Nephron (organoid): ENCODE measurements around the gene AP2B1.

ENCODE experiments used
- H3K27ac Mint-ChIP-seq, 3 experiments: 2 replicates each; pipeline ENCODE4 v1.8.0; 2020; ENCODE audit warnings: mixed read lengths in 3 of 3, mild to moderate bottlenecking in 2 of 3, moderate library complexity in 1 of 3
- H3K27me3 Mint-ChIP-seq: 2 replicates; pipeline ENCODE4 v1.8.0; 2021; ENCODE audit warnings: low read depth, mild to moderate bottlenecking, moderate library complexity, mixed read lengths
- H3K36me3 Mint-ChIP-seq: 2 replicates; pipeline ENCODE4 v1.8.0; 2020; ENCODE audit warnings: low read depth, mixed read lengths
- H3K4me1 Mint-ChIP-seq: 2 replicates; pipeline ENCODE4 v1.8.0; 2020; ENCODE audit warnings: mixed read lengths
- H3K4me3 Mint-ChIP-seq, 3 experiments: 2 replicates each; pipeline ENCODE4 v1.8.0; 2020; ENCODE audit warnings: mild to moderate bottlenecking in 3 of 3, mixed read lengths in 3 of 3, moderate library complexity in 2 of 3
- H3K9me3 Mint-ChIP-seq: 2 replicates; pipeline ENCODE4 v1.8.0; 2020; ENCODE audit warnings: mixed read lengths
- CTCF ChIP-seq, 3 experiments: fragments of 200-600 bp; sonication (generic); IDR thresholded peaks; one replicate each; pipeline ENCODE4 v1.5.0; 2021; ENCODE audit warnings: antibody characterized with exemption in 3 of 3; ENCODE audit not compliant: unreplicated experiment in 3 of 3

The AP2B1 gene

GRCh38 chr17:35566968-35567367, 20.2 kb upstream of the AP2B1 start:
- H3K9me3 Mint-ChIP-seq = no peaks in the 10 kb centered on the region
- peak overlapping the region; percentile 92 to 95 (median 95) for H3K4me3 Mint-ChIP-seq
- H3K27ac Mint-ChIP-seq = peak overlapping the region in 2 of 3 experiments; percentile 77 to 95
- H3K36me3 Mint-ChIP-seq = peaks cover 3% of the 10 kb centered on the region
- H3K27me3 Mint-ChIP-seq = peaks cover 16% of the 10 kb centered on the region
- TF ChIP-seq CTCF (IDR thresholded peaks at IDR 0.05; ENCODE audit: unreplicated experiment in 3 of 3) = no peak
- peaks cover 27% of the 10 kb centered on the region for H3K4me1 Mint-ChIP-seq

GRCh38 chr17:35568561-35568960, 18.6 kb upstream of the AP2B1 start:
- Mint-ChIP-seq H3K27me3 (peaks cover 8% of the 10 kb centered on the region), H3K9me3 (no peaks in the 10 kb centered on the region), H3K36me3 (peaks cover 3% of the 10 kb centered on the region), H3K4me3 (peak overlapping the region; percentile 92 to 95 (median 95)), H3K27ac (peak overlapping the region; percentile 95 to 97 (median 96)), H3K4me1 (peaks cover 27% of the 10 kb centered on the region)
- no peak for TF ChIP-seq CTCF (IDR thresholded peaks at IDR 0.05; ENCODE audit: unreplicated experiment in 3 of 3)

GRCh38 chr17:35569405-35569804, 17.7 kb upstream of the AP2B1 start:
- peak overlapping the region in 1 of 3 experiments; percentile 23 for H3K27ac Mint-ChIP-seq
- H3K36me3 Mint-ChIP-seq = peaks cover 3% of the 10 kb centered on the region
- H3K9me3 Mint-ChIP-seq = no peaks in the 10 kb centered on the region
- H3K27me3 Mint-ChIP-seq = peaks cover 8% of the 10 kb centered on the region
- TF ChIP-seq CTCF (IDR thresholded peaks at IDR 0.05; ENCODE audit: unreplicated experiment in 3 of 3) = no peak
- H3K4me3 Mint-ChIP-seq = peak overlapping the region; percentile 74 to 95 (median 78)
- H3K4me1 Mint-ChIP-seq = peaks cover 27% of the 10 kb centered on the region

- Mint-ChIP-seq H3K4me1 (peaks cover 23% of the 10 kb centered on the region), H3K27ac (peak overlapping the region in 2 of 3 experiments; percentile 0 to 2), H3K4me3 (peak overlapping the region; percentile 51 to 95 (median 90)), H3K36me3 (peaks cover 9% of the 10 kb centered on the region), H3K27me3 (no peaks in the 10 kb centered on the region), H3K9me3 (no peaks in the 10 kb centered on the region)
- no peak for TF ChIP-seq CTCF (IDR thresholded peaks at IDR 0.05; ENCODE audit: unreplicated experiment in 3 of 3)
These were observed 11.4 kb upstream of the AP2B1 start for GRCh38 chr17:35575759-35576158.

- H3K27me3 Mint-ChIP-seq = no peaks in the 10 kb centered on the region
- TF ChIP-seq CTCF (IDR thresholded peaks at IDR 0.05; ENCODE audit: unreplicated experiment in 3 of 3) = no peak
- peak overlapping the region; percentile 98 to 99 (median 99) for H3K27ac Mint-ChIP-seq
These were observed 9.3 kb upstream of the AP2B1 start for GRCh38 chr17:35577830-35578196.

GRCh38 chr17:35578197-35578928, 8.8 kb upstream of the AP2B1 start, which contains the start of gene PEX12:
Gene PEX12, minus strand, starts transcription at chr17:35578571. Its CDS starts 550 bp downstream, at chr17:35578021.
- no peaks in the 10 kb centered on the region for H3K27me3 Mint-ChIP-seq
- H3K36me3 Mint-ChIP-seq = peaks cover 9% of the 10 kb centered on the region
- no peak for TF ChIP-seq CTCF (IDR thresholded peaks at IDR 0.05; ENCODE audit: unreplicated experiment in 3 of 3)
- no peaks in the 10 kb centered on the region for H3K9me3 Mint-ChIP-seq
- peak within 1 kb of the TSS; percentile 98 to 99 (median 99) for H3K27ac Mint-ChIP-seq
- peaks cover 23% of the 10 kb centered on the region for H3K4me1 Mint-ChIP-seq
- peak within 1 kb of the TSS; percentile 90 to 97 (median 95) for H3K4me3 Mint-ChIP-seq

More at GRCh38 chr17:35577830-35578196, 9.3 kb upstream of the AP2B1 start:
- Mint-ChIP-seq H3K4me1 (peaks cover 23% of the 10 kb centered on the region), H3K4me3 (peak overlapping the region; percentile 90 to 97 (median 95)), H3K36me3 (peaks cover 9% of the 10 kb centered on the region), H3K9me3 (no peaks in the 10 kb centered on the region)
